Measurements from ENCODE around the gene BHLHE41. TPM values are rescaled to one million over a fixed set of nuclear protein-coding genes. Genes with fewer than 3 reads are reported as not detected.

Gene BHLHE41
- total and polyA plus RNA-seq, 2 of the 8 experiments (the other 6 are each of a cell fraction or from before 2014, with no cell fraction given) = 1.1 to 3.4 TPM

DNA sequence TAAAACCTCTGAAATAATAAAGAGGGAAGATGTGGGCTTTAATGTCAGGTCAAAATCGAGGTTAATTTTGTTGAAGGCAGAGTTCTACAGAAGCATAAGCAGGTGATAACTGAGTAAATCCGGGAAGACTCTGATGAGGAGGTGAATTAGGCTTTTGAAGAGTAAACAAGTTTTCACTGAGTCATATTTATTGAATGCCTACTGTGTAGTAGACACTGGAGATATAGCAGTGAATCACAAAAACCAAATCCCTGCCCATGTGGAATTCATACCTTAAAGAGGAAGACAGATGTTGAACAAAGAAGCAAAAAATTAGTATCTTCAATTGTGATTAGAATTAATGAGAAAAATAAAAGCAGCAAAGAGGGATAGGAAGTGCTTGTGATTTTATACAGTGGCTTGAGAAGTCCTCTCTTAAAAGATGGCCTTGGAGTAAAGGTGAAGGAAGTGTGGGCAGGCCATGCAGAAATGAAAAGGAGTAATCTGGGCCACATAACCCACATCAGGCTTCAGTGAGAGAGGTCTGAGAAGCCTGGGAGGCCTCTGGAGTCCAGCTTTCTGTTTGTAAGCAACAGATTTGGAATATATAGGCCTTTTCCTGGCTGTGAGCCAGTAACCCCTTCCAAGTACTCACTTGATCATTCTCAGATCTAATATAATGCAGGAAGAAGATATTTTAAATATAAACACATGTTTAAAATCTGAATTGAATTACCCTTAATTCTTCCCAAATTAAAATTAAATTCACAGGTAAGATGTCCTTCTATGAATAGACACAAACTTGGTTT, 46.7 kb downstream of the BHLHE41 start:
- DNase-seq (ENCODE audit: low read depth in 1 of 2, low spot score in 2 of 2) = no peak
- H4K8ac ChIP-seq (ENCODE audit: extremely low read depth, insufficient read depth, low read length) = no peak overlapping the region
- no peaks in the 10 kb centered on the region for H4K20me1 ChIP-seq (replicated peaks in 1 of 2; ENCODE audit: control insufficient read depth in 1 of 2, insufficient read depth in 2 of 2, low read length in 2 of 2)
- H3K56ac ChIP-seq (replicated peaks; ENCODE audit: insufficient read length, low read depth, low read length) = no peak overlapping the region
- H2BK5ac ChIP-seq (ENCODE audit: low read depth, low read length) = no peak overlapping the region
- H3K4me1 ChIP-seq (replicated peaks in 1 of 4; ENCODE audit: control insufficient read depth in 3 of 4, insufficient read depth in 4 of 4, low read length in 3 of 4) = no peaks in the 10 kb centered on the region
- no peak overlapping the region for H4K91ac ChIP-seq (replicated peaks; ENCODE audit: insufficient read length, low read length)
- no peak overlapping the region for H3K9ac ChIP-seq (replicated peaks in 1 of 4; ENCODE audit: extremely low read depth in 1 of 4, low read depth in 3 of 4, low read length in 3 of 4)
- H3K4me2 ChIP-seq (ENCODE audit: insufficient read depth in 1 of 2, low read depth in 2 of 2, low read length in 2 of 2) = no peak overlapping the region
- no peak overlapping the region for H2BK15ac ChIP-seq (ENCODE audit: low read length)
- TF ChIP-seq, protein P1, sequence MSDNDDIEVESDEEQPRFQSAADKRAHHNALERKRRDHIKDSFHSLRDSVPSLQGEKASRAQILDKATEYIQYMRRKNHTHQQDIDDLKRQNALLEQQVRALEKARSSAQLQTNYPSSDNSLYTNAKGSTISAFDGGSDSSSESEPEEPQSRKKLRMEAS (IDR thresholded peaks at IDR 0.05) = no peak
- no peak overlapping the region for H3K14ac ChIP-seq (ENCODE audit: insufficient read length)
- no peak overlapping the region for H3K23ac ChIP-seq (ENCODE audit: insufficient read length)
- no peak overlapping the region for H2AFZ ChIP-seq (ENCODE audit: low read length)
- no peaks in the 10 kb centered on the region for H3K79me2 ChIP-seq (ENCODE audit: control insufficient read depth in 1 of 2, insufficient read depth in 2 of 2, low read length in 2 of 2)
- H2AK5ac ChIP-seq (ENCODE audit: low read depth, low read length) = no peak overlapping the region
- no peak overlapping the region for H3K18ac ChIP-seq (ENCODE audit: extremely low read depth, low read length)
- H2BK120ac ChIP-seq (replicated peaks; ENCODE audit: low read depth, low read length) = no peak overlapping the region
- CTCF ChIA-PET (ENCODE audit: partially characterized antibody) = interaction anchor here (1.0 kb wide), 1 partner anchor 14 kb away, joined by 3 read pairs; no protein-coding TSS in a partner anchor
- H4K5ac ChIP-seq (ENCODE audit: insufficient read length, low read depth, low read length) = no peak overlapping the region
- H2BK12ac ChIP-seq (ENCODE audit: low read depth, low read length) = no peak overlapping the region
- H3K27me3 ChIP-seq (replicated peaks in 1 of 4; ENCODE audit: control insufficient read depth in 3 of 4, extremely low read depth in 1 of 4, insufficient read depth in 3 of 4, low read length in 3 of 4) = no peaks in the 10 kb centered on the region
- no peak overlapping the region for H3K27ac ChIP-seq (ENCODE audit: low read depth, low read length)
- no peak overlapping the region for H3K4me3 ChIP-seq (ENCODE audit: extremely low read depth in 1 of 4, insufficient read depth in 2 of 4, low read depth in 3 of 4, low read length in 4 of 4)
- POLR2A ChIA-PET (ENCODE audit: partially characterized antibody) = no interaction called here
- no peak overlapping the region for H2BK20ac ChIP-seq (ENCODE audit: low read length)
- H3K4ac ChIP-seq (replicated peaks; ENCODE audit: insufficient read length, low read depth, low read length) = no peak overlapping the region
- no peak for FAIRE-seq
- no peaks in the 10 kb centered on the region for H3K79me1 ChIP-seq (ENCODE audit: low read depth, low read length)
- peaks cover 8 to 9% of the 10 kb centered on the region in 2 experiments; a peak in 2 of 4 replicates for H3K9me3 ChIP-seq (ENCODE audit: insufficient read depth in 2 of 2, low read depth in 1 of 2, low read length in 1 of 2)
- H3K36me3 ChIP-seq (ENCODE audit: control insufficient read depth in 2 of 4, insufficient read depth in 4 of 4, low read length in 3 of 4) = no peaks in the 10 kb centered on the region
- WGBS, 2 experiments (ENCODE audit: extremely low coverage in 1 of 2, insufficient coverage in 1 of 2, insufficient read length in 1 of 2, insufficient replicate concordance in 2 of 2, low coverage in 1 of 2, low lambda C conversion rate in 2 of 2, missing lambda C conversion rate in 1 of 2) = 91% methylated on average over 2 of the region's 2 CpGs; no CpG with 5 or more reads in 1 of the 2 experiments
- H3K23me2 ChIP-seq (ENCODE audit: low read depth, low read length) = no peaks in the 10 kb centered on the region; the same call in 1 of the 2 replicates

Other genes starting within 250 kb of the BHLHE41 start
- gene RASSF8, start 166.4 kb downstream of the BHLHE41 start, total RNA-seq (2021; fragmentation: NEBNext Ultra II Directional; extraction: Animal tissue kit (Norgen Biotek cat#: 25700)) = 46.7 and 48.2 TPM in 2 replicates
- 4.4 and 6.4 TPM in 2 replicates for gene RASSF8, start 166.4 kb downstream of the BHLHE41 start, polyA plus RNA-seq (2011; rRNA removed)
- gene SSPN, start 70.5 kb upstream of the BHLHE41 start, total RNA-seq (2021; fragmentation: NEBNext Ultra II Directional; extraction: Animal tissue kit (Norgen Biotek cat#: 25700)) = 0.86 and 0.98 TPM in 2 replicates
- 1.8 and 2.9 TPM in 2 replicates for gene SSPN, start 70.5 kb upstream of the BHLHE41 start, polyA plus RNA-seq (2011; rRNA removed)

Measured in H1 (cell line).